Activated gamma-delta T cell treated with Interleukin-2 at 50 U/mL for 16 hours (primary cell): ENCODE results near the gene SLC12A3.
"Not testable (repeated sequence)": the region's sequence is repeated elsewhere in the genome, so short reads cannot be mapped to it uniquely, and the experiment has no call there.

Experiments
- DNase-seq: peaks from one replicate; pipeline ENCODE4 v3.0.0-alpha.2; 2020

The SLC12A3 gene

GRCh38 chr16:56923481-56924091 lies 58.6 kb downstream of the SLC12A3 start:
- no peak for DNase-seq

DNA sequence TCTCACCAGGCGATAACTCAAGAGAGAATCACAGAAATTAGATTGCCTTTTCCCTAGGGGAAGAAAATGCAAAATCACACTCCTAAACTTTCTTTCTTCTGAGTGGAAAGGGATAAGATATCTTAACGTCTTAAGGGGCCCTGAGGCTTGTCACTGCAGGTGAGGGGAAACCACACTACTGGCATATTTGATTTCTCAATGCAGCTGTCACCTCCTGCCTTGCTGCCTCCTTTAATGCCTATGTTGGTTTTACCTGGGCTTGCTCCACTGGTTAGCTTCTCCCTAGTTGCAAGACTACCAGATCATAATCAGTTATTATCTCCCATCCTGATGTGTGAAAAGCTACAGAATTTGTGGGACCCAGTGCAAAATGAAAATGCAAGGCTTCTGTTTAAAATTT lies 62.5 kb downstream of the SLC12A3 start:
- DNase-seq, result no peak

DNA sequence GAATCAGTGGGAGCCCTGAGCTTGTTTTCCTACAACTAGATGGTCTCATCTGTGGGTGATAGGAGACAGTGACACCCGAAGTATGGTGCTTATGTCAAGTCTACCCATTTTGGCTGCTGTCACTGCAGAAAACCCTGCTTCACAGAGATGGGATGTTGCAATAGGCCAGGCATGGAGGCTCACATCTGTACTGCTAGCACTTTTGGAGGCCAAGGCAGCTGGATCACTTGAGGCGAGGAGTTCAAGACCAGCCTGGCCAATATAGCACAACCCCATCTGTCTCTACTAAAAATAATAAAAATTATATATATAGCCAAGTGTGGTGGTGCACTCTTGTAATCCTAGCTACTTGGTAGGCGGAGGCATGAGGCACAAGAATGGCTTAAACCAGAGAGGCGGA lies 64.6 kb downstream of the SLC12A3 start:
- DNase-seq, result no peak

DNA sequence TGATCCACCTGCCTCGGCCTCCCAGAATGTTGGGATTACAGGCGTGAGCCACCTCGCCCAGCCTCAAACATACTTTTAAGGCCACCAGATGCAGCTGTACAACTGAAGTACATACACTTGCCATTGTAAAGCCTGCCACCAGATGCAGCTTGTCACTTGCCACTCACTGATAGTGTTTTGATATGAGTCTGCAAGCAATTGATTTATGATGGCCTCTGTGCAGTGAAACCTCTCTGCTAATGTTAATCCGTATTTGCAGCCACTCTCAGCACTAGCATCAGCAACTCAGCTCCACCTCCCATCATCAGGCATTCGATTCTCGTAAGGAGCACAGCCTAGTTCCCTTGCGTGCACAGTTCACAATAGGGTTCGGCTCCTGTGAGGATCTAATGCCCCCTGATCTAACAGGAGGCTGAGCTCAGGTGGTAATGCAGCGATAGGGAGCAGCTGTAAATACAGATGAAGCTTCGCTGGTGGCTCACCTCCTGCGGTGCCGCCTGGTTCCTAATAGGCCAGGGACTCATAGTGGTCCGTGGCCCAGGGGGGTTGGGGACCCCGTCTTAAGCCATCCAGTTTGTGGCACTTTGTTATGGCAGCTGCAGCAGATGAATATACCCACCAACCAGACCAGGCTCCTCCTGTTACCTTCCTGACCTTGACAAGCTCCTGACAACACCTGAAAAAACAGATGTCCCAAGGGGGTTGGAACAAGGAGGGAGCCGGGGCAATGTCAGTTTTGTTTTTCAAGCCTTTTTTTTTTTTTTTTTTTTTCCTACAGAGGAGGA lies 65.7 kb downstream of the SLC12A3 start:
- no peak for DNase-seq

GRCh38 chr16:56931271-56931891 lies 66.4 kb downstream of the SLC12A3 start:
- DNase-seq, result no peak

DNA sequence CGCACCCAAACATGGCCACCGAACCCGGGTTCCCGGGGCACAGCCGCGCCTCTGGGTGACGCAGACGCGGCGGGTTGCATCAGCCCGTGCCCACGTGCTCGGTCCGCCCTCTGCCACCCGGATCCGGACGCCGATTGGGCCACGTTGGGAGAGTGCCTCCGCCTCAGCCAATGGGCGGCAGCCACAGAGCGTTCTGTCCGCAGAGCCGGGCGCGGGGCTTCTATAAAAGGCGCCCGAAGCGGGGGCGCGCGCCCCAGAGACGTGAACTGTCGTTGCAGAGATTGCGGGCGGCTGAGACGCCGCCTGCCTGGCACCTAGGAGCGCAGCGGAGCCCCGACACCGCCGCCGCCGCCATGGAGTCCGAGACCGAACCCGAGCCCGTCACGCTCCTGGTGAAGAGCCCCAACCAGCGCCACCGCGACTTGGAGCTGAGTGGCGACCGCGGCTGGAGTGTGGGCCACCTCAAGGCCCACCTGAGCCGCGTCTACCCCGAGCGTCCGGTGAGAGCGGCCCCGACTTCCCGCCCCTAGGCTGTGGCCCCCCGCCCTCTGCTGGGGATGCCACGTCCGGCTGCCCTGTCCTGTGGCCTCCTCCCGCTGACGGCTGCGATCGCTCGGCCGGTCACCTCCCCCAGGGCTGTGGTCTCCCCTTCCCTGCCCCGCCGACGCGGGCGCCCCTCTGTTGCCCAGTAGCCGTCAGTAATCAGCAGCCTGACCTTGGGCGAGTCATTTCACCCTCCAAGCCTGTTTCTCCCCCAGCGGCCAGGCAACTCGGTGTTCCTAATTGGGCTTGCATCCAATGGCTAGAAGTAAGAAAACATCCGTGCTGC lies 67.1 kb downstream of the SLC12A3 start, which contains the start of gene HERPUD1:
TSS of gene HERPUD1 (plus strand) at position 251 of the 829 bp plus-strand sequence. CDS start at position 354, 103 bp downstream.
- peak; percentile 99 for DNase-seq

- DNase-seq, result peak; percentile 24
These were observed 68.0 kb downstream of the SLC12A3 start for GRCh38 chr16:56932721-56933619.

GRCh38 chr16:56933828-56934598 lies 69.0 kb downstream of the SLC12A3 start:
- DNase-seq, result no peak

DNA sequence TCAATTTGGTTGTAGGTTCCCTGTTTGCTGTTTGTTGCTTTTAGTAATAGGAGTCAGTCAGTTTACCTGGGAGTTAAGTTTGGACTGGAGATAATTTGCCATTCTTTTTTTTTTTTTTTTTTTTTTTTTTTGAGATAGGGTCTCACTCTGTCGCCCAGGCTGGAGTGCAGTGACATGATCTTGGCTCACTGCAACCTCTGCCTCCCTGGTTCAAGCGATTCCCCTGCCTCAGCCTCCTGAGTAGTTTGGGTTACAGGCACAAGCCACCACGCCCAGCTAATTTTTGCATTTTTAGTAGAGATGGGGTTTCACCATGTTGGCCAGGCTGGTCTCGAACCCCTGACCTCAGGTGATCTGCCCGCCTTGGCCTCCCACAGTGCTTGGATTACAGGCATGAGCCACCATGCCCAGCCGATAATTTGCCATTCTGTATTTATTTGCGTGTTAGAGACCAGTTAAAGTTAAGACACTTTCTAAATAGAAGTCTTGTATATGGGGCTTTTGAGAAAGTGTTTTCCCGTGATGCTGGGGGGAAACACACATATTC lies 69.7 kb downstream of the SLC12A3 start:
- not testable (repeated sequence) for DNase-seq

DNA sequence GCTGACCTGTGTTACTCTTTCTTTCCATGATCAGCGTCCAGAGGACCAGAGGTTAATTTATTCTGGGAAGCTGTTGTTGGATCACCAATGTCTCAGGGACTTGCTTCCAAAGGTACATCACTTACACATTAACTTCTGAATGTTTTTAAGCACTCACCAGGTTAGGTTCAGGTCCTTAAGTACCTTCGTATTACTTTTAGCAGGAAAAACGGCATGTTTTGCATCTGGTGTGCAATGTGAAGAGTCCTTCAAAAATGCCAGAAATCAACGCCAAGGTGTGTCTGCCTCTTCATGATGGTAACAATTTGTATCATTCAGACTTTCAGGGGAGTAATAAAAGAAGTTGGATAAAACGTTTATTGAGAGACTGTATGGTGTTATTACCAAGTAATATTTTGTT lies 70.2 kb downstream of the SLC12A3 start:
- DNase-seq, result no peak

GRCh38 chr16:56936491-56936890 lies 71.5 kb downstream of the SLC12A3 start:
- no peak for DNase-seq

DNA sequence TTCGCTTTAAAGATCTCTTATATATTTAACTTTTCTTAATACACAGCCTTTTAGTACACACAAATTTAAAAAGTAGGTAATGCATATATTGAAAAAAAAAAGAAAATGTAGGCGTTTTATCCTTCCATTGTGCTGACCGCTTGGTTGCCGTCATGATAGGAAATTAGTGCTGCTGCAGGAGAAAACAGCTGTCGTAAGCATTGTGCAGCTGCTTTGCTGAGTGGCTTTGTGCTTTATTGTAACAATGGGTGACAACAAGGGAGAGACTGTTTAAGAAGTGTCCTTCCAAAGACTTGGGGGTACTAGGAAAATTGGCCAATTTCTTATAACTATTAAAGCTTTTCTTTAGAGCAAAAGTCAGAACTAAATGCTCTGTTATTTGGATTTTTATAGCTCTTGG lies 71.9 kb downstream of the SLC12A3 start:
- DNase-seq, result no peak

DNA sequence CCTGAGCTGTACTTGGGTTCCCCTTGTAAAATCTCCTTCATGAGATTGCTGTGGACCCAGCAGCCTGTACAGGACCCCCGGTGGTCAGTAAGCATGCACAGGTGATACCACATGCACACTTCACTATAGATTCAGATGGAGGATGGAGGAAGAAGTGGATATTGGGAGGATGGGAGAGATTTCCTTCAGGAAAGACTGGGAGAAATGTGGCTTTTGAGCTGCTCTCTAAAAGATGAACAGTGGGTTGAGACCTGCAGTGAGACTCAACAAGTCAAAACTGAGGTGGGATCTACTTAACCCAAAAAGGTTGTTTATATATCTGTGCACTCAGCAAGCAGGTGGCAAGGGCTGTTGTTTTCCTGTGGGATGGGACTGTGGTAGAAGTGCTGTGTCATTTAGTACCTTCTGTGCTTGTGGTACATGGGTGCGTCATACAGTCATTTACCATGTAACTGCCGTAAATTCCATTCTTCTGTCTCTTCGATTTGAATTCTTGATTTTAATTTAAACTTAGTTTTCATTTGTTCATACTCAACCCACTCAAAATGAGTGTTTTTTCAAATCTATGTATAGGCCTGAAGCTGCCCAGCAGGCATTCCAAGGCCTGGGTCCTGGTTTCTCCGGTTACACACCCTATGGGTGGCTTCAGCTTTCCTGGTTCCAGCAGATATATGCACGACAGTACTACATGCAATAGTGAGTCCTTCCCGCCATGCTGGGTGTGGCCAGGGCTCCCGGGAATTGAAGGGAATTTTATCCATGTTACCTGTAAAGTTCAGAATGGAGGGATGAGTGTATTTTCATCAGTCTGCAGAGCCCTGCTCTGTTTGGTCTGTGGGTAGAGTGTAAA lies 73.9 kb downstream of the SLC12A3 start:
- peak; percentile 26 for DNase-seq

GRCh38 chr16:56939801-56940200 lies 74.8 kb downstream of the SLC12A3 start:
- no peak for DNase-seq

GRCh38 chr16:56941092-56941491 lies 76.1 kb downstream of the SLC12A3 start:
- no peak for DNase-seq

DNA sequence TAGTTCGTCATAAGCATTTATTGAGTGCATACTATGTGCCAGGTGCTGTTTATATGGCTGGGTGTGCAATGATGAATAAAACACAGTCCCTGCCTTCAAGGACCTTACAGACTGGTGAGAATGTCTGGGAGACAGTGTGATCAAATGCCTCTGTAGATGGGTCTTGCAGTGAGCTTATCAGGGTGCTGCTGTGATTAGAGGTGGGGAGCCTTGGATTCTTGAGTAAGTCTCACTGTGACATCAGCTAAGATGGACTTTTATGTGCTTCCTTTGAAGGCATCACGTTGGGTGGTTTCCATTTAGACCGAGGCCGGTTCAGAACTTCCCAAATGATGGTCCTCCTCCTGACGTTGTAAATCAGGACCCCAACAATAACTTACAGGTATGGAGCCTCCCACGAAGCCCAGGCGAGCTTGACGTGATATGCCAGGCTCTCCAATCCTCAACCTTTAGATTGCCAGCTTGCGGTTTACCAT lies 76.9 kb downstream of the SLC12A3 start:
- no peak for DNase-seq

DNA sequence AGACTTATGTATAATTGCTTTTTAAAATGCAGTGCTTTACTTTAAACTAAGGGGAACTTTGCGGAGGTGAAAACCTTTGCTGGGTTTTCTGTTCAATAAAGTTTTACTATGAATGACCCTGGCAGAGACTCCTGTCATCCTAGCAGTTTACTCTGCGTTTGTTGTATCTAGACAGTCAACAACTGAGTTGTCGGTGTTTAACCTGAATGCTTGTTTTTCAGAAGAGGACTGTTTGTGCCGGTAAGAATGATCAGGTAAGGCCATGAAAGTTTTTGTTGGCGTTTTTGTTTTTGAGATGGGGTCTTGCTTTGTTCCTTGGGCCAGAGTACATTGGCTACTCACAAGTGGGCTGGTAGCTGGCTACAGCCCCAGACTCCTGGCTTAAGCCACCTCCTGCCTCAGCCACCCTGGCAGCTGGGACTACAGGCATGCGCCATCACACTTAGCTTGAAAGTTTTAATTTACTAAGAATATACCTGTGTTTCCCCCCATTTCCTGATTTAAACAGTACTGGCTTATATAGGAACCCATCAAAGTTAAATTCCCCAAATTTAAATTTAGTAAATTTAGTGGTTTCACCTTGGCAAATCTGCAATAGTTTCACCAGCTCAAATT lies 78.9 kb downstream of the SLC12A3 start:
- no peak for DNase-seq

GRCh38 chr16:56944954-56945839 lies 80.2 kb downstream of the SLC12A3 start:
- no peak for DNase-seq
